T-helper 22 cell (primary cell): ENCODE results near the gene NCOA1.
A peak's percentile ranks its signal among the peaks of the same experiment; 100 is the strongest.
"Not testable (repeated sequence)": the region's sequence is repeated elsewhere in the genome, so short reads cannot be mapped to it uniquely, and the experiment has no call there.

Source experiments
- DNase-seq: peaks from one replicate; pipeline ENCODE4 v3.0.0-alpha.2; 2020; ENCODE audit warnings: low read depth

Gene NCOA1

GRCh38 chr2:24477229-24477628 lies 13.8 kb upstream of the NCOA1 start:
- no peak for DNase-seq

GRCh38 chr2:24478243-24478642 lies 12.8 kb upstream of the NCOA1 start:
- DNase-seq: no peak

GRCh38 chr2:24480245-24480644 lies 10.8 kb upstream of the NCOA1 start:
- no peak for DNase-seq

GRCh38 chr2:24482251-24482971 lies 8.6 kb upstream of the NCOA1 start:
- DNase-seq: no peak

GRCh38 chr2:24482972-24483300 lies 8.1 kb upstream of the NCOA1 start:
- no peak for DNase-seq

- DNase-seq: not testable (repeated sequence)
These were observed 6.4 kb upstream of the NCOA1 start for GRCh38 chr2:24484677-24485076.

GRCh38 chr2:24485197-24485596 lies 5.9 kb upstream of the NCOA1 start:
- no peak for DNase-seq

- no peak for DNase-seq
These were observed 4.3 kb upstream of the NCOA1 start for GRCh38 chr2:24486636-24487205.

- no peak for DNase-seq
These were observed 1.4 kb upstream of the NCOA1 start for GRCh38 chr2:24489465-24490180.

GRCh38 chr2:24490181-24490689 lies 819 bp upstream of the NCOA1 start:
- no peak for DNase-seq

- DNase-seq: peak; percentile 70
These were observed 727 bp downstream of the NCOA1 start for GRCh38 chr2:24491542-24492420.

- no peak for DNase-seq
These were observed 1.6 kb downstream of the NCOA1 start for GRCh38 chr2:24492421-24493279.

- no peak for DNase-seq
These were observed 2.7 kb downstream of the NCOA1 start for GRCh38 chr2:24493713-24494112.

- DNase-seq: no peak
These were observed 3.4 kb downstream of the NCOA1 start for GRCh38 chr2:24494410-24494809.

GRCh38 chr2:24495451-24495850 lies 4.4 kb downstream of the NCOA1 start:
- DNase-seq: no peak

- DNase-seq: no peak
These were observed 5.9 kb downstream of the NCOA1 start for GRCh38 chr2:24496959-24497358.

- DNase-seq: no peak
These were observed 6.6 kb downstream of the NCOA1 start for GRCh38 chr2:24497685-24498084.

GRCh38 chr2:24498121-24498520 lies 7.1 kb downstream of the NCOA1 start:
- no peak for DNase-seq

GRCh38 chr2:24501813-24502212 lies 10.8 kb downstream of the NCOA1 start:
- DNase-seq: no peak

GRCh38 chr2:24505534-24506275 lies 14.7 kb downstream of the NCOA1 start:
- DNase-seq: no peak

GRCh38 chr2:24507549-24507948 lies 16.5 kb downstream of the NCOA1 start:
- DNase-seq: no peak
